ENCODE data around the gene PCA3.

Gene PCA3

GRCh38 chr9:76835571-76836283 lies 71.5 kb downstream of the PCA3 start:
- DNase-seq = no peak
